Activated T-cell treated with anti-CD3 and anti-CD28 coated beads, Interleukin-2, amount 50 U/mL, for 24 hours (primary cell): ENCODE results near the gene ADGRG6.

Source experiments
- DNase-seq: peaks from one replicate; pipeline ENCODE4 v3.0.0-alpha.2; 2020
- H3K27ac Mint-ChIP-seq: 2 replicates; pipeline ENCODE4 v1.8.0; 2020; ENCODE audit warnings: mild to moderate bottlenecking, mixed read lengths
- H3K27me3 Mint-ChIP-seq: 2 replicates; pipeline ENCODE4 v1.8.0; 2020; ENCODE audit warnings: mixed read lengths
- H3K36me3 Mint-ChIP-seq: 2 replicates; pipeline ENCODE4 v1.8.0; 2020; ENCODE audit warnings: low read depth, mixed read lengths
- H3K4me1 Mint-ChIP-seq: 2 replicates; pipeline ENCODE4 v1.8.0; 2020; ENCODE audit warnings: low read depth, mixed read lengths
- H3K4me3 Mint-ChIP-seq: 2 replicates; pipeline ENCODE4 v1.8.0; 2020; ENCODE audit warnings: mild to moderate bottlenecking, moderate library complexity, mixed read lengths
- H3K9me3 Mint-ChIP-seq: 2 replicates; pipeline ENCODE4 v1.8.0; 2020; ENCODE audit warnings: mixed read lengths

Gene ADGRG6

GRCh38 chr6:142404751-142405150, 102.9 kb downstream of the ADGRG6 start:
- Mint-ChIP-seq H3K27me3 (no peaks in the 10 kb centered on the region), H3K36me3 (no peaks in the 10 kb centered on the region), H3K4me3 (no peak overlapping the region), H3K9me3 (no peaks in the 10 kb centered on the region), H3K27ac (no peak overlapping the region), H3K4me1 (peaks cover 33% of the 10 kb centered on the region)
- no peak for DNase-seq

- Mint-ChIP-seq H3K36me3 (no peaks in the 10 kb centered on the region), H3K9me3 (no peaks in the 10 kb centered on the region), H3K4me3 (no peak overlapping the region), H3K27ac (no peak overlapping the region), H3K27me3 (peaks cover under 1% of the 10 kb centered on the region), H3K4me1 (peaks cover 34% of the 10 kb centered on the region)
- no peak for DNase-seq
These were observed 104.3 kb downstream of the ADGRG6 start for GRCh38 chr6:142406131-142406530.

GRCh38 chr6:142407685-142408273, 106.0 kb downstream of the ADGRG6 start:
- Mint-ChIP-seq H3K4me3 (no peak overlapping the region), H3K27ac (no peak overlapping the region), H3K36me3 (no peaks in the 10 kb centered on the region), H3K4me1 (peaks cover 30% of the 10 kb centered on the region), H3K9me3 (no peaks in the 10 kb centered on the region), H3K27me3 (peaks cover 6% of the 10 kb centered on the region)
- DNase-seq, result no peak

GRCh38 chr6:142408409-142408808, 106.6 kb downstream of the ADGRG6 start:
- Mint-ChIP-seq H3K27me3 (peaks cover 6% of the 10 kb centered on the region), H3K4me1 (peaks cover 35% of the 10 kb centered on the region), H3K9me3 (no peaks in the 10 kb centered on the region), H3K36me3 (no peaks in the 10 kb centered on the region), H3K27ac (no peak overlapping the region), H3K4me3 (no peak overlapping the region)
- DNase-seq, result no peak

GRCh38 chr6:142409794-142410193, 108.0 kb downstream of the ADGRG6 start:
- Mint-ChIP-seq H3K4me1 (peaks cover 43% of the 10 kb centered on the region), H3K36me3 (no peaks in the 10 kb centered on the region), H3K4me3 (no peak overlapping the region), H3K27ac (no peak overlapping the region), H3K27me3 (peaks cover 6% of the 10 kb centered on the region), H3K9me3 (no peaks in the 10 kb centered on the region)
- DNase-seq, result no peak

- H3K27me3 Mint-ChIP-seq, result peaks cover 6% of the 10 kb centered on the region
- no peak overlapping the region for H3K4me3 Mint-ChIP-seq
- no peak overlapping the region for H3K27ac Mint-ChIP-seq
- H3K9me3 Mint-ChIP-seq, result no peaks in the 10 kb centered on the region
- no peak for DNase-seq
- H3K4me1 Mint-ChIP-seq, result peaks cover 46% of the 10 kb centered on the region
- H3K36me3 Mint-ChIP-seq, result no peaks in the 10 kb centered on the region
These were observed 109.3 kb downstream of the ADGRG6 start for GRCh38 chr6:142411145-142411544.

GRCh38 chr6:142412241-142412640, 110.4 kb downstream of the ADGRG6 start:
- no peak for DNase-seq
- no peaks in the 10 kb centered on the region for H3K36me3 Mint-ChIP-seq
- peaks cover 53% of the 10 kb centered on the region for H3K4me1 Mint-ChIP-seq
- no peak overlapping the region for H3K27ac Mint-ChIP-seq
- H3K4me3 Mint-ChIP-seq, result no peak overlapping the region
- peaks cover 6% of the 10 kb centered on the region for H3K27me3 Mint-ChIP-seq
- no peaks in the 10 kb centered on the region for H3K9me3 Mint-ChIP-seq

- no peak for DNase-seq
- peaks cover 6% of the 10 kb centered on the region for H3K27me3 Mint-ChIP-seq
- no peak overlapping the region for H3K27ac Mint-ChIP-seq
- H3K36me3 Mint-ChIP-seq, result no peaks in the 10 kb centered on the region
- H3K4me1 Mint-ChIP-seq, result peaks cover 53% of the 10 kb centered on the region
- no peaks in the 10 kb centered on the region for H3K9me3 Mint-ChIP-seq
- H3K4me3 Mint-ChIP-seq, result no peak overlapping the region
These were observed 110.9 kb downstream of the ADGRG6 start for GRCh38 chr6:142412658-142413057.

- no peak overlapping the region for H3K4me3 Mint-ChIP-seq
- peaks cover 6% of the 10 kb centered on the region for H3K27me3 Mint-ChIP-seq
- H3K9me3 Mint-ChIP-seq, result no peaks in the 10 kb centered on the region
- no peak overlapping the region for H3K27ac Mint-ChIP-seq
- H3K4me1 Mint-ChIP-seq, result peaks cover 50% of the 10 kb centered on the region
- no peaks in the 10 kb centered on the region for H3K36me3 Mint-ChIP-seq
- DNase-seq, result no peak
These were observed 111.3 kb downstream of the ADGRG6 start for GRCh38 chr6:142413111-142413510.

- Mint-ChIP-seq H3K4me3 (no peak overlapping the region), H3K4me1 (peaks cover 38% of the 10 kb centered on the region), H3K27ac (no peak overlapping the region), H3K9me3 (no peaks in the 10 kb centered on the region), H3K36me3 (no peaks in the 10 kb centered on the region), H3K27me3 (peaks cover 6% of the 10 kb centered on the region)
- DNase-seq, result no peak
These were observed 112.8 kb downstream of the ADGRG6 start for GRCh38 chr6:142414462-142415250.

GRCh38 chr6:142416179-142416578, 114.4 kb downstream of the ADGRG6 start:
- H3K4me1 Mint-ChIP-seq, result peaks cover 30% of the 10 kb centered on the region
- no peaks in the 10 kb centered on the region for H3K9me3 Mint-ChIP-seq
- H3K27ac Mint-ChIP-seq, result no peak overlapping the region
- no peak overlapping the region for H3K4me3 Mint-ChIP-seq
- H3K27me3 Mint-ChIP-seq, result peaks cover 4% of the 10 kb centered on the region
- H3K36me3 Mint-ChIP-seq, result no peaks in the 10 kb centered on the region
- no peak for DNase-seq

GRCh38 chr6:142416686-142417085, 114.9 kb downstream of the ADGRG6 start:
- DNase-seq, result no peak
- H3K4me1 Mint-ChIP-seq, result peaks cover 30% of the 10 kb centered on the region
- no peak overlapping the region for H3K4me3 Mint-ChIP-seq
- H3K36me3 Mint-ChIP-seq, result no peaks in the 10 kb centered on the region
- no peak overlapping the region for H3K27ac Mint-ChIP-seq
- peaks cover 3% of the 10 kb centered on the region for H3K27me3 Mint-ChIP-seq
- no peaks in the 10 kb centered on the region for H3K9me3 Mint-ChIP-seq

- no peak for DNase-seq
- Mint-ChIP-seq H3K27ac (no peak overlapping the region), H3K4me1 (peaks cover 30% of the 10 kb centered on the region), H3K9me3 (no peaks in the 10 kb centered on the region), H3K36me3 (no peaks in the 10 kb centered on the region), H3K4me3 (no peak overlapping the region), H3K27me3 (no peaks in the 10 kb centered on the region)
These were observed 115.5 kb downstream of the ADGRG6 start for GRCh38 chr6:142417331-142417750.

- Mint-ChIP-seq H3K9me3 (no peaks in the 10 kb centered on the region), H3K4me3 (no peak overlapping the region), H3K27me3 (no peaks in the 10 kb centered on the region), H3K27ac (no peak overlapping the region), H3K4me1 (peaks cover 18% of the 10 kb centered on the region), H3K36me3 (no peaks in the 10 kb centered on the region)
- DNase-seq, result no peak
These were observed 117.3 kb downstream of the ADGRG6 start for GRCh38 chr6:142419071-142419470.

- Mint-ChIP-seq H3K4me1 (peaks cover 15% of the 10 kb centered on the region), H3K4me3 (no peak overlapping the region), H3K27ac (no peak overlapping the region), H3K27me3 (peaks cover 4% of the 10 kb centered on the region), H3K36me3 (no peaks in the 10 kb centered on the region), H3K9me3 (no peaks in the 10 kb centered on the region)
- DNase-seq, result no peak
These were observed 119.0 kb downstream of the ADGRG6 start for GRCh38 chr6:142420802-142421201.
